CD14-positive monocyte (primary cell): Measurements from ENCODE around the gene TTLL4. TPM values are rescaled to one million over a fixed set of nuclear protein-coding genes. Genes with fewer than 3 reads are reported as not detected.
A peak's percentile ranks its signal among the peaks of the same experiment; 100 is the strongest.

ENCODE experiments used
- DNase-seq, 3 donors: peaks; one replicate each; pipeline ENCODE4 v3.0.0-alpha.2; 2011 to 2022
- H2AFZ ChIP-seq: 2 replicates; pipeline ENCODE4 v1.6.0; 2012; ENCODE audit warnings: mild to moderate bottlenecking, low read depth, low read length, inconsistent platforms; ENCODE audit not compliant: insufficient read depth, poor library complexity, severe bottlenecking
- H3K27ac ChIP-seq, 2 donors: 1 replicate in 1 of 2; 2 replicates in 1 of 2; pipeline ENCODE4 v1.5.1; 2012 to 2013; ENCODE audit warnings: low read length in 2 of 2, control low read depth in 1 of 2, inconsistent platforms in 1 of 2, low read depth in 1 of 2, mild to moderate bottlenecking in 1 of 2
- H3K27me3 ChIP-seq, 2 donors: one replicate each; pipeline versions ENCODE4 v1.6.0 to v1.6.1; 2011 to 2013; ENCODE audit warnings: low read length in 2 of 2; ENCODE audit not compliant: control insufficient read depth in 2 of 2, insufficient read depth in 2 of 2
- H3K36me3 ChIP-seq, 2 donors: replicated peaks in 1 of 2; 1 replicate in 1 of 2; 2 replicates in 1 of 2; pipeline versions ENCODE4 v1.5.1 to v1.6.1; 2012 to 2013; ENCODE audit warnings: low read length in 2 of 2, control low read depth in 1 of 2, inconsistent platforms in 1 of 2, mild to moderate bottlenecking in 1 of 2; ENCODE audit not compliant: insufficient read depth in 2 of 2, control insufficient read depth in 1 of 2
- H3K4me1 ChIP-seq, 2 donors: 1 replicate in 1 of 2; 2 replicates in 1 of 2; pipeline versions ENCODE4 v1.5.1 to v1.6.1; 2012 to 2013; ENCODE audit warnings: low read length in 2 of 2, control low read depth in 1 of 2, inconsistent platforms in 1 of 2, mild to moderate bottlenecking in 1 of 2, moderate library complexity in 1 of 2; ENCODE audit not compliant: insufficient read depth in 2 of 2, control insufficient read depth in 1 of 2
- H3K4me2 ChIP-seq: replicated peaks from 2 replicates; pipeline ENCODE3; 2012; ENCODE audit warnings: low read length, moderate library complexity, mild to moderate bottlenecking; ENCODE audit not compliant: poor library complexity, severe bottlenecking; ENCODE audit errors: extremely low read depth
- H3K4me3 ChIP-seq, 3 experiments: fragments of 200-600 bp in 1 of 3; sonication (generic) in 1 of 3; replicated peaks in 1 of 3; 1 replicate in 2 of 3; 2 replicates in 1 of 3; pipeline ENCODE4 v1.5.1; 2011 to 2013; ENCODE audit warnings: low read length in 3 of 3, mild to moderate bottlenecking in 3 of 3, control low read depth in 2 of 3, low read depth in 2 of 3, inconsistent platforms in 1 of 3, moderate library complexity in 1 of 3
- H3K79me2 ChIP-seq: 2 replicates; pipeline ENCODE4 v1.6.0; 2012; ENCODE audit warnings: mild to moderate bottlenecking, control low read depth, inconsistent platforms, low read length, moderate library complexity; ENCODE audit not compliant: insufficient read depth
- H3K9ac ChIP-seq: 2 replicates; pipeline ENCODE4 v1.6.0; 2017; ENCODE audit warnings: low read length, mild to moderate bottlenecking; ENCODE audit not compliant: insufficient read depth, poor library complexity, severe bottlenecking
- H3K9me3 ChIP-seq, 2 donors: replicated peaks in 1 of 2; 1 replicate in 1 of 2; 2 replicates in 1 of 2; pipeline versions ENCODE4 v1.5.1 to v1.6.1; 2012 to 2013; ENCODE audit warnings: low read length in 2 of 2, control low read depth in 1 of 2; ENCODE audit not compliant: control insufficient read depth in 1 of 2, insufficient read depth in 1 of 2
- H4K20me1 ChIP-seq: 2 replicates; pipeline ENCODE4 v1.6.0; 2012; ENCODE audit warnings: mild to moderate bottlenecking, low read length, control low read depth, moderate library complexity; ENCODE audit not compliant: insufficient read depth
- H3K27ac Mint-ChIP-seq, 7 donors: one replicate each; pipeline ENCODE4 v1.8.0; 2020; ENCODE audit warnings: mild to moderate bottlenecking in 7 of 7, mixed read lengths in 7 of 7, moderate library complexity in 6 of 7, inconsistent platforms in 2 of 7
- H3K27me3 Mint-ChIP-seq, 3 donors: one replicate each; pipeline ENCODE4 v1.8.0; 2021 to 2022; ENCODE audit warnings: low read depth in 3 of 3, mild to moderate bottlenecking in 3 of 3, mixed read lengths in 3 of 3, moderate library complexity in 3 of 3, inconsistent platforms in 1 of 3
- H3K36me3 Mint-ChIP-seq, 2 donors: one replicate each; pipeline ENCODE4 v1.8.0; 2020; ENCODE audit warnings: mixed read lengths in 2 of 2, inconsistent platforms in 1 of 2, mild to moderate bottlenecking in 1 of 2
- H3K4me1 Mint-ChIP-seq: one replicate; pipeline ENCODE4 v1.8.0; 2020; ENCODE audit warnings: mild to moderate bottlenecking, mixed read lengths
- H3K4me3 Mint-ChIP-seq, 2 donors: one replicate each; pipeline ENCODE4 v1.8.0; 2020; ENCODE audit warnings: mild to moderate bottlenecking in 2 of 2, mixed read lengths in 2 of 2, moderate library complexity in 1 of 2
- H3K9me3 Mint-ChIP-seq, 7 donors: one replicate each; pipeline ENCODE4 v1.8.0; 2020 to 2022; ENCODE audit warnings: mixed read lengths in 7 of 7, mild to moderate bottlenecking in 6 of 7, moderate library complexity in 6 of 7, inconsistent platforms in 2 of 7
- CTCF ChIP-seq: fragments of 200-600 bp; IDR thresholded peaks from one replicate; pipeline ENCODE4 v1.8.0; 2022; ENCODE audit warnings: antibody characterized with exemption, mild to moderate bottlenecking
- WGBS: methylation state at CpG from one replicate; pipeline ENCODE4 v1.1.5; 2013; ENCODE audit warnings: missing lambda C conversion rate; ENCODE audit not compliant: insufficient coverage; 5-methylcytosine and 5-hydroxymethylcytosine counted together
- intact Hi-C, 2 donors: fragments of 100-400 bp; cut with micrococcal nuclease; formaldehyde crosslinking; loops; one replicate each; pipeline versions ENCODE4 v1.15.0 to v1.15.1; 2023
- polyA plus RNA-seq, 3 donors: library from polyadenylated mRNA; depleted of rRNA in 1 of 3; unstranded in 2 of 3; stranded (reverse) in 1 of 3; fragments of 300-500 nt in 2 of 3; fragments of >200 nt in 1 of 3; fragmentation: Illumina TruSeq in 2 of 3; gene quantifications; 1 replicate in 2 of 3; 2 replicates in 1 of 3; pipeline ENCODE4 v1.2.3, GENCODE V29; 2012 to 2021

The TTLL4 gene
- polyA plus RNA-seq, 3 donors = 13.5 to 90.2 (median 16.3) TPM

GRCh38 chr2:218782528-218782844 is 71.9 kb downstream of the TTLL4 start:
- Mint-ChIP-seq H3K9me3 (peaks cover 9 to 24% (median 14%) of the 10 kb centered on the region in 7 donors), H3K4me3 (peak overlapping the region; percentile 97 to 100), H3K4me1 (peaks cover 52% of the 10 kb centered on the region), H3K27ac (peak overlapping the region in 5 of 7 donors; percentile 73 to 94 (median 79)), H3K27me3 (peaks cover 42 to 57% (median 48%) of the 10 kb centered on the region in 3 donors), H3K36me3 (peaks cover 39 to 40% of the 10 kb centered on the region in 2 donors)
- Histone ChIP-seq H3K9ac (peak overlapping the region; percentile 83), H3K4me2 (peak overlapping the region; percentile 93), H2AFZ (peak overlapping the region; percentile 83), H3K9me3 (peaks cover 6% of the 10 kb centered on the region in 2 donors), H3K27me3 (peaks cover 10 to 60% of the 10 kb centered on the region in 2 donors), H3K79me2 (peaks cover 5% of the 10 kb centered on the region), H3K36me3 (peaks cover 0 to 6% of the 10 kb centered on the region in 2 donors), H4K20me1 (peaks cover 24% of the 10 kb centered on the region), H3K4me3 (peak overlapping the region; percentile 62 to 93 (median 72)), H3K27ac (peak overlapping the region in 1 of 2 donors; percentile 83), H3K4me1 (peaks cover 21 to 48% of the 10 kb centered on the region in 2 donors)
- DNase-seq = no peak
- intact Hi-C loops = loop anchor here in 1 of 2 donors (5.0 kb wide), 1 partner anchor 35 kb away; no protein-coding TSS in a partner anchor
- 14% methylated on average over 2 of the region's 6 CpGs for WGBS
- no peak for TF ChIP-seq CTCF

- H3K36me3 Mint-ChIP-seq = peaks cover 38 to 50% of the 10 kb centered on the region in 2 donors
- TF ChIP-seq CTCF = no peak
- peak overlapping the region; percentile 62 to 93 (median 72) for H3K4me3 ChIP-seq
- 93% methylated on average over 4 of the region's 4 CpGs for WGBS
- intact Hi-C loops = loop anchor here in 1 of 2 donors (5.0 kb wide), 1 partner anchor 36 kb away; no protein-coding TSS in a partner anchor
- peaks cover 3 to 20% (median 10%) of the 10 kb centered on the region in 7 donors for H3K9me3 Mint-ChIP-seq
- peak overlapping the region; percentile 93 for H3K4me2 ChIP-seq
- no peak overlapping the region for H2AFZ ChIP-seq
- peak overlapping the region; percentile 14 to 87 (median 70) for H3K27ac Mint-ChIP-seq
- H4K20me1 ChIP-seq = peaks cover 35% of the 10 kb centered on the region
- peaks cover 5% of the 10 kb centered on the region for H3K79me2 ChIP-seq
- peaks cover 21 to 48% of the 10 kb centered on the region in 2 donors for H3K4me1 ChIP-seq
- H3K4me3 Mint-ChIP-seq = peak overlapping the region; percentile 97 to 100
- peak overlapping the region; percentile 83 for H3K9ac ChIP-seq
- H3K27me3 Mint-ChIP-seq = peaks cover 41 to 59% (median 44%) of the 10 kb centered on the region in 3 donors
- peaks cover 10 to 60% of the 10 kb centered on the region in 2 donors for H3K27me3 ChIP-seq
- no peak for DNase-seq
- peak overlapping the region in 1 of 2 donors; percentile 59 for H3K27ac ChIP-seq
- peaks cover 0 to 5% of the 10 kb centered on the region in 2 donors for H3K36me3 ChIP-seq
- H3K4me1 Mint-ChIP-seq = peaks cover 52% of the 10 kb centered on the region
- H3K9me3 ChIP-seq = peaks cover 0 to 5% of the 10 kb centered on the region in 2 donors
Measured at GRCh38 chr2:218783688-218784087, 73.1 kb downstream of the TTLL4 start.
